ENCODE results near the gene ATE1. TPM values are rescaled to one million over a fixed set of nuclear protein-coding genes. Genes with fewer than 3 reads are reported as not detected.
A peak's percentile ranks its signal among the peaks of the same experiment; 100 is the strongest.

Gene ATE1
- total and polyA plus RNA-seq, 3 experiments from 2014 or later: 24.8 to 34.2 (median 32.0) TPM

GRCh38 chr10:121695731-121696464, 231.9 kb downstream of the ATE1 start:
- H3K36me3 Mint-ChIP-seq: no peaks in the 10 kb centered on the region
- no peak for DNase-seq
- H3K4me3 Mint-ChIP-seq: no peak overlapping the region
- no peak overlapping the region for H3K27ac Mint-ChIP-seq
- H3K27me3 ChIP-seq (ENCODE audit: insufficient read depth, low read length, poor library complexity, severe bottlenecking): no peaks in the 10 kb centered on the region
- H3K27ac ChIP-seq (ENCODE audit: low read depth, low read length): no peak overlapping the region
- no peaks in the 10 kb centered on the region for H3K4me1 Mint-ChIP-seq
- H3K9me3 ChIP-seq (ENCODE audit: low read length): no peaks in the 10 kb centered on the region
- peaks cover 0 to 1% of the 10 kb centered on the region in 2 donors for H3K27me3 Mint-ChIP-seq
- H3K36me3 ChIP-seq (ENCODE audit: insufficient read depth, low read length): no peaks in the 10 kb centered on the region
- peaks cover 0 to 8% (median 3%) of the 10 kb centered on the region in 5 donors for H3K9me3 Mint-ChIP-seq
- ChIA-PET CTCF (no interaction called here), POLR2A (no interaction called here)
- H3K4me3 ChIP-seq (ENCODE audit: low read length): no peak overlapping the region
- no peaks in the 10 kb centered on the region for H3K4me1 ChIP-seq (ENCODE audit: insufficient read depth, low read length)

- Mint-ChIP-seq H3K27me3 (peaks cover 0 to 1% of the 10 kb centered on the region in 2 donors), H3K9me3 (peaks cover 0 to 6% (median 3%) of the 10 kb centered on the region in 5 donors), H3K4me1 (no peaks in the 10 kb centered on the region), H3K36me3 (no peaks in the 10 kb centered on the region), H3K27ac (peak overlapping the region in 1 of 8 donors; percentile 55), H3K4me3 (no peak overlapping the region)
- no peak overlapping the region for H3K27ac ChIP-seq (ENCODE audit: low read depth, low read length)
- H3K9me3 ChIP-seq (ENCODE audit: low read length): no peaks in the 10 kb centered on the region
- POLR2A ChIA-PET: no interaction called here
- no peaks in the 10 kb centered on the region for H3K27me3 ChIP-seq (ENCODE audit: insufficient read depth, low read length, poor library complexity, severe bottlenecking)
- H3K36me3 ChIP-seq (ENCODE audit: insufficient read depth, low read length): no peaks in the 10 kb centered on the region
- DNase-seq: no peak
- CTCF ChIA-PET: no interaction called here
- H3K4me1 ChIP-seq (ENCODE audit: insufficient read depth, low read length): no peaks in the 10 kb centered on the region
- no peak overlapping the region for H3K4me3 ChIP-seq (ENCODE audit: low read length)
Observed at GRCh38 chr10:121694966-121695643, 232.7 kb downstream of the ATE1 start.

DNA sequence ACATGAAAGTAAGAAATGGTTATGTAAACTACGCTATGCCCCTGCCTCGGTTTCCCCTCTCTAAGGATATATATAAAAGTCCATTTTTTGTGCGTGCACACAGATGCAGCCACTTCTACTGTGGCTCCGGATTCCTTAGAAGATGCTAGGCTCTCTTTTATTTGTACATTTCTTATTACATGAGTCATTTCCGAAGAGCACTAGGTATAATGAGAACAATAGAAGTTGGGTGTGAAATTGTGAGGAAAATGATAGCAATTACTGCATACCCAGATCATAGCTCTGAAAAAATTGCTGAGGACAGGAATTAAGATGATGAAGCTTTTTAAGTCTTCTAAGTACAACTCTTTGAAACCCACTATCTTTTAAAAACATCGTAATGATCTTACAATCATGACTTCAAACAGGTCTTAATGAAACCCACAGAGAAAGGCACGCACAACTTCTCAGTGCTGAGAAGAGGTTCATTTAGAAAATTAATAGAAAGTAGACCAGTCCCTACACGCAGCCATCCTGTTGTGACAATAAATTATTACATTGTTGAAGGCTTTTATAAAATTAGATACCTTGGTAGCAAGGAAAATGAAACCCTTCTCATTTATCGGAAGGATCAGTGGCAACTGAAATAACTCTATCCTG, 233.4 kb downstream of the ATE1 start:
- Histone ChIP-seq H3K36me3 (ENCODE audit: insufficient read depth, low read length) (no peaks in the 10 kb centered on the region), H3K9me3 (ENCODE audit: low read length) (no peaks in the 10 kb centered on the region), H3K4me3 (ENCODE audit: low read length) (no peak overlapping the region), H3K27ac (ENCODE audit: low read depth, low read length) (no peak overlapping the region), H3K4me1 (ENCODE audit: insufficient read depth, low read length) (no peaks in the 10 kb centered on the region), H3K27me3 (ENCODE audit: insufficient read depth, low read length, poor library complexity, severe bottlenecking) (no peaks in the 10 kb centered on the region)
- no peaks in the 10 kb centered on the region for H3K4me1 Mint-ChIP-seq
- ChIA-PET CTCF (no interaction called here), POLR2A (no interaction called here)
- no peak overlapping the region for H3K27ac Mint-ChIP-seq
- peaks cover 0 to 1% of the 10 kb centered on the region in 2 donors for H3K27me3 Mint-ChIP-seq
- DNase-seq: no peak
- no peaks in the 10 kb centered on the region for H3K36me3 Mint-ChIP-seq
- H3K4me3 Mint-ChIP-seq: no peak overlapping the region
- peaks cover 0 to 4% (median 0%) of the 10 kb centered on the region in 5 donors for H3K9me3 Mint-ChIP-seq

DNA sequence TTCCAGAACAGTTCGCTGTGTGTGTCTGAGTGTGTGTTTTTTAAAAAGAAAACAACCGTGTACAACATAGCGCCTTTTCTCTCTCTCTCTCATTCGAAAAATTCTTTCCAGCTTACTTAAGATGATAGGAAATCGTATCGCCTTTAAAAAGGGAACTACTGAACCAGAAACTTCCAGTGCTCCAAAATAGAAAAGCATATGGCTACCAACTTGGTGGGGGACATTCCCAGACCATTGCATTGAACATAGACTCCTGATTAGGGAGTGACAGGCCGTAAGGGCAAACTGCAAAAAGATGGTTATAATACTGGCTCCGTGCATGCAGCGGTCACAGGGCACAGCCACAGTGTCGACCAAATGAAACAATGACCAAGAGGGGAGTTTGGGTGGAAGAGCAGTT, 235.2 kb downstream of the ATE1 start:
- Histone ChIP-seq H3K27me3 (ENCODE audit: insufficient read depth, low read length, poor library complexity, severe bottlenecking) (no peaks in the 10 kb centered on the region), H3K27ac (ENCODE audit: low read depth, low read length) (no peak overlapping the region), H3K4me1 (ENCODE audit: insufficient read depth, low read length) (no peaks in the 10 kb centered on the region), H3K36me3 (ENCODE audit: insufficient read depth, low read length) (no peaks in the 10 kb centered on the region), H3K4me3 (ENCODE audit: low read length) (no peak overlapping the region), H3K9me3 (ENCODE audit: low read length) (no peaks in the 10 kb centered on the region)
- DNase-seq: no peak
- peaks cover 1 to 3% of the 10 kb centered on the region in 2 donors for H3K27me3 Mint-ChIP-seq
- H3K4me1 Mint-ChIP-seq: no peaks in the 10 kb centered on the region
- H3K4me3 Mint-ChIP-seq: no peak overlapping the region
- POLR2A ChIA-PET: no interaction called here
- no peaks in the 10 kb centered on the region for H3K9me3 Mint-ChIP-seq
- H3K36me3 Mint-ChIP-seq: no peaks in the 10 kb centered on the region
- no peak overlapping the region for H3K27ac Mint-ChIP-seq
- CTCF ChIA-PET: no interaction called here

DNA sequence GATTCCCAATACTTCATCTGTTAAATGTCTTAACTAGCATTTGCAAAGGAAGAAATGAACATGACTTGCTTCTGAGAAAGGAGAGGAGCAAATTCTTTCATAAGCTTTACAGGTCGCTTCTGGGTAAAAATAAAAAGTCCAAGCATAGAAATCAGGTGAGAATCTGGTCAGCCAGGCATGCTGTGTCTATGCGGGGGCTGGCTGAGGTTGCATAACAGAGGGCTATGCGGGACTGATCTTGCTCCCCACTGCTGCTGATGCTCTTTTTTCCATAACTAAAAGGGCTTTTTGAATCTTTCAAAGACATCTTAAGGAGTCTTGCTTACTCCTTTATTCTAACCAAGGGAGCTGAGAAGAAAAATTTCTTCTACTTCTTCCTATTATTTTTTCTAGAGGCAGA, 236.9 kb downstream of the ATE1 start:
- no peaks in the 10 kb centered on the region for H3K36me3 ChIP-seq (ENCODE audit: insufficient read depth, low read length)
- no peak overlapping the region for H3K4me3 ChIP-seq (ENCODE audit: low read length)
- H3K4me1 ChIP-seq (ENCODE audit: insufficient read depth, low read length): no peaks in the 10 kb centered on the region
- POLR2A ChIA-PET: no interaction called here
- H3K4me1 Mint-ChIP-seq: no peaks in the 10 kb centered on the region
- H3K27me3 Mint-ChIP-seq: peaks cover 1 to 6% of the 10 kb centered on the region in 2 donors
- H3K9me3 ChIP-seq (ENCODE audit: low read length): no peaks in the 10 kb centered on the region
- no peaks in the 10 kb centered on the region for H3K36me3 Mint-ChIP-seq
- no peak overlapping the region for H3K27ac Mint-ChIP-seq
- no peaks in the 10 kb centered on the region for H3K9me3 Mint-ChIP-seq
- H3K27me3 ChIP-seq (ENCODE audit: insufficient read depth, low read length, poor library complexity, severe bottlenecking): no peaks in the 10 kb centered on the region
- H3K4me3 Mint-ChIP-seq: no peak overlapping the region
- no peak overlapping the region for H3K27ac ChIP-seq (ENCODE audit: low read depth, low read length)
- DNase-seq: no peak
- CTCF ChIA-PET: no interaction called here

Other genes with a start within 250 kb of the ATE1 start
- 10 to 100 TPM; 67.8 to 70.9 TPM for gene NSMCE4A, start 47.2 kb upstream of the ATE1 start, total RNA-seq
- 58.2 TPM for gene NSMCE4A, start 47.2 kb upstream of the ATE1 start, polyA plus RNA-seq
- not detected for gene TACC2, start 61.1 kb upstream of the ATE1 start, total RNA-seq
- not detected for gene TACC2, start 61.1 kb upstream of the ATE1 start, polyA plus RNA-seq